H1 (cell line): ENCODE data around the gene NTRK2. TPM values are rescaled to one million over a fixed set of nuclear protein-coding genes. Genes with fewer than 3 reads are reported as not detected.

Source experiments
- polyA plus RNA-seq, 7 experiments: library from polyadenylated mRNA; depleted of rRNA in 3 of 7; stranded (reverse) in 5 of 7; unstranded in 2 of 7; fragments of >200 nt in 5 of 7; fragments of 200-250 nt in 2 of 7; gene quantifications; 1 replicate in 5 of 7; 2 replicates in 1 of 7; 4 replicates in 1 of 7; pipeline versions ENCODE4 v1.2.1 to v1.2.3, GENCODE V29; 2011 to 2013; ENCODE audit warnings: missing spikeins in 2 of 7, mixed read lengths in 2 of 7
- total RNA-seq: library from RNA; stranded (reverse); fragmentation: NEBNext Ultra II Directional; extraction: Animal tissue kit (Norgen Biotek cat#: 25700); gene quantifications from 2 replicates; pipeline ENCODE4 v1.2.1, GENCODE V29; 2021
- TF ChIP-seq, protein P1 (sequence below): IDR thresholded peaks from 2 replicates; pipeline ENCODE4 v1.6.1; 2012; ENCODE audit warnings: inconsistent platforms

The NTRK2 gene
- total and polyA plus RNA-seq, 2 of the 8 experiments (the other 6 are each of a cell fraction or from before 2014, with no cell fraction given): 0.03 to 0.04 TPM

DNA sequence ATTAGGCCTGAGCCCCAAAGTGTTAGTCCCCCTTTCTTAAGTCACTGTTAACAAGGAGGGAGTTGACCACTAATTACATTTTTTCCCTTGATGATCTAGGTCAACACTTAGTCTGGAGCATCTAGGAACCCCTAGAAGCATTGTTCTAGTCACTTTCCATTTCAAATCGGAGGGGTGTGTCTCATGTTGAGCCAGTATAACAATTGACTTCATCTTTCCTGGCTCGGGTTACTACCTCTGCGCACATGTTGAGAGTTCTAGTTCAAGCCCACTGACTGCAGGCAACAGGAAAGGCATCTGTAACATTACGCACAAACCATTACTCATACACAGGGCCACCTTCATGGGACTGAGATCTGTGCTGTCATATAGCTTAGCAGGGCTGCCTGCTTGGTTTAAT lies 164.9 kb downstream of the NTRK2 start (continued):
- TF ChIP-seq, protein P1, sequence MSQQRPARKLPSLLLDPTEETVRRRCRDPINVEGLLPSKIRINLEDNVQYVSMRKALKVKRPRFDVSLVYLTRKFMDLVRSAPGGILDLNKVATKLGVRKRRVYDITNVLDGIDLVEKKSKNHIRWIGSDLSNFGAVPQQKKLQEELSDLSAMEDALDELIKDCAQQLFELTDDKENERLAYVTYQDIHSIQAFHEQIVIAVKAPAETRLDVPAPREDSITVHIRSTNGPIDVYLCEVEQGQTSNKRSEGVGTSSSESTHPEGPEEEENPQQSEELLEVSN: no peak
